ENCODE data around the gene PDE4B.
A peak's percentile ranks its signal among the peaks of the same experiment; 100 is the strongest.

Gene PDE4B

DNA sequence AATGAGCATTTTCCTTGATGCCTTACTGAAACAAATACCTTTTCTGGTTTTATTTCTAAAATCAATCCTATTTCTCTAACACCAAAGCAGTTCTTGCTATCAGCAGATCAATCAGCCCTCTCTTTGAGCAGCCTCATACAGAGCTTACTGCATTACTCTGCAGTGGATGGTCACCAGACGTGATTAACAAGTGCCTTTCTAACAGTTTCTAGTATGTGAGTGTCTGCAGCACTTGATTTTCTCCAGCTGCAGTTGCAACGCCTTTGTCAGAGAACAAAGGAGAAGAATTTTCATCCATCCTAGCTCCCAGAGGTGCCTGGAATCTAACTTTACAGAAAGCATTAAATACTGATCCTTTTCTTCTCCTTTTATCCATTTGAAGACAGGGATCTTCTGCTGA lies 563.9 kb downstream of the PDE4B start:
- H3K27me3 Mint-ChIP-seq (ENCODE audit: low read depth), result peaks cover 7% of the 10 kb centered on the region
- H3K36me3 Mint-ChIP-seq (ENCODE audit: low read depth), result peaks cover 42% of the 10 kb centered on the region
- peaks cover 43% of the 10 kb centered on the region for H3K4me1 Mint-ChIP-seq (ENCODE audit: low read depth)
- no peak overlapping the region for H3K4me3 Mint-ChIP-seq
- no peak overlapping the region for H3K27ac Mint-ChIP-seq
- DNase-seq (ENCODE audit: low spot score), result no peak
- H3K9me3 Mint-ChIP-seq, result no peaks in the 10 kb centered on the region

DNA sequence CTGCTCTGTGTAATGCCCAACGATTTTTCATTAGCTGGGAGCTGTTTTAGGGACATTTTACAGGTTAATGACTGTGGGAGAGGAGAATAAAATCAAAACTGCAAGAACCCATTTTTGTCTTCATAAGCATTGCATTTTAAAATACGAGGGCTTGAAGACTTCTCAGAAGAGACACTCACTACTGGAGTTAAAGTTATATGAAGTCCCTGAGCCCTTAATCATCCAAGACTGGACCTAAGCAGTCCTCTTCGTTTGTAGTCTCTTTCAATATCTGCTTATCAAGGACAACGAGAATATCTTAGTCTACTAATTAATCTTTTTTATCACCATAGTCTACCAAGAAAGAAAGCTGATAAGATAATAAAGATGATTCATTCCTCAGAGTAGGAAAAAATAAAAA lies 564.3 kb downstream of the PDE4B start:
- peaks cover 7% of the 10 kb centered on the region for H3K27me3 Mint-ChIP-seq (ENCODE audit: low read depth)
- DNase-seq (ENCODE audit: low spot score), result no peak
- H3K4me3 Mint-ChIP-seq, result no peak overlapping the region
- peaks cover 38% of the 10 kb centered on the region for H3K4me1 Mint-ChIP-seq (ENCODE audit: low read depth)
- H3K27ac Mint-ChIP-seq, result no peak overlapping the region
- H3K9me3 Mint-ChIP-seq, result no peaks in the 10 kb centered on the region
- peaks cover 46% of the 10 kb centered on the region for H3K36me3 Mint-ChIP-seq (ENCODE audit: low read depth)

DNA sequence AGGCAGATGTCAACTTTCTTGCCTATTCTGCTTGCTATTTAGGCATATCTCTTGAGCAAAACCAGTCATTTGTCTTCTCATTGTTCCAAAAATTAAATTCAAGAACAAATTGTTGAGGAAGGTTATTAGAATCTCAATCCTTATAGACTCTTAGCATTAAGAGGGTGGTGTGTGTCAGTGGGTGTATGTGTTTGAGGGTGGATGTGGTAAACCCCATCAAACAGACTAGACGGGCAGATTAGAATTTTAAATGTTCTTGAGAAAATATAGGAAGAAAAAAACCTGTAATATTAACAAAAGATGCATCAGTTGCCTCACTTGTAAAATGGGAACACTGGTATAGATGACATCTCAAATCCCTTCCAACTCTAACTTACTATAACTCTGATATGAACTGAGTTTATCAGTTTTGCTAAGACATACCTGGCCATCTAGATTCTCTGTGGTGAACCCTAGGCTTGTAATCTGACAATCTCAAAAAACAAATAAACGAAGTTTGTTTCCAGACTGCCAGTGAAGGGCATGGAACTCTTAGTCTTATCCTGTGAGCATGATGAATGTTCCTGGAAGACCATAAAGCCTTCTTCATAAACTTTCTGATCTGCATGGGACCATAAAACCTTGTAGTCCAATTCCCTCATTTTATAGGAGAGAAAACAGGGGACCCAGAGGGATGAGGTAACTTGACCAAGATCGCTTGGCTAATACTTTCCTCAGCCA lies 564.9 kb downstream of the PDE4B start:
- peaks cover 38% of the 10 kb centered on the region for H3K4me1 Mint-ChIP-seq (ENCODE audit: low read depth)
- DNase-seq (ENCODE audit: low spot score), result no peak
- peak overlapping the region; percentile 2 for H3K27ac Mint-ChIP-seq

DNA sequence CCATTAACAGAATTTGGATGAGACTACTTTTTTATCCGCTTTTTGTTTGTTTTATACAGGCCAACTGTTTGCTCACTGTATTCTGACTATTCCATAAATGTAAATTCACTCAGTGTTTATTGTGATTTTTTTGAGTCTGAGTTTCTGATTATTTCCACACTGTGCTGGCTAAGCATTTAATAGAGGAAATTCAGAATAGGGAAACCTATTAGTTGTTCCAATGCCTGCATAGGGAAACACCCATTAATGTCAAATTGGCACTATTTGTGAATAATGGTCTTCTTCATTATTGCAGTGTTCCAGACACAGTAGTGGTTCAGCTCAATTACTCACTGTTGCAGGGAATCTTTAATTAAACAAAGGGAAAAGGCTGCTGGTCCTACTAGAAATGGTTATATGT lies 566.6 kb downstream of the PDE4B start:
- Mint-ChIP-seq H3K4me3 (no peak overlapping the region), H3K4me1 (ENCODE audit: low read depth) (peaks cover 30% of the 10 kb centered on the region), H3K9me3 (no peaks in the 10 kb centered on the region), H3K27ac (no peak overlapping the region), H3K27me3 (ENCODE audit: low read depth) (peaks cover 7% of the 10 kb centered on the region), H3K36me3 (ENCODE audit: low read depth) (peaks cover 57% of the 10 kb centered on the region)
- DNase-seq (ENCODE audit: low spot score), result no peak

More for the DNA sequence above, 564.9 kb downstream of the PDE4B start:
- Mint-ChIP-seq H3K9me3 (no peaks in the 10 kb centered on the region), H3K4me3 (peak overlapping the region; percentile 52), H3K27me3 (ENCODE audit: low read depth) (peaks cover 7% of the 10 kb centered on the region), H3K36me3 (ENCODE audit: low read depth) (peaks cover 51% of the 10 kb centered on the region)

DNA sequence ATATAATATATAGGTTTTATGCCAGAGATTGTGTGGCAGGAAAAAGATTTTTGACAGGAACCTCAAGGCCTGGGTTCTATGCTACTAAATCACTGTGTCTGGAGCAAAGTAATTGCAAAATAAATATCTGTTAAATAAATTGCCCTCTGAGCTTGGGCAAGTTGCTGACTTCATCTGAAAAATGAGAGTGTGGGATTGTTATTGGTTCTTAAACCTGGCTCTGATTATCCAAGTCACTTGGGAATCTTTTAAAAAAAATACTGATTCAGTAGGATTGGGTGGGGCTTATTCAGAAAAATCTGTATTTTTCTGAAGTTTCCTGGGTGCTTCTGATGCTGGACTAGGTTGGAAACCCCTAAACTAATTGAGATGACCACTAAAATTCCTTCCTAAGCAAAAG lies 567.1 kb downstream of the PDE4B start:
- H3K27me3 Mint-ChIP-seq (ENCODE audit: low read depth), result peaks cover 2% of the 10 kb centered on the region
- DNase-seq (ENCODE audit: low spot score), result no peak
- peaks cover 60% of the 10 kb centered on the region for H3K36me3 Mint-ChIP-seq (ENCODE audit: low read depth)
- no peak overlapping the region for H3K4me3 Mint-ChIP-seq
- no peak overlapping the region for H3K27ac Mint-ChIP-seq
- peaks cover 33% of the 10 kb centered on the region for H3K4me1 Mint-ChIP-seq (ENCODE audit: low read depth)
- H3K9me3 Mint-ChIP-seq, result no peaks in the 10 kb centered on the region

DNA sequence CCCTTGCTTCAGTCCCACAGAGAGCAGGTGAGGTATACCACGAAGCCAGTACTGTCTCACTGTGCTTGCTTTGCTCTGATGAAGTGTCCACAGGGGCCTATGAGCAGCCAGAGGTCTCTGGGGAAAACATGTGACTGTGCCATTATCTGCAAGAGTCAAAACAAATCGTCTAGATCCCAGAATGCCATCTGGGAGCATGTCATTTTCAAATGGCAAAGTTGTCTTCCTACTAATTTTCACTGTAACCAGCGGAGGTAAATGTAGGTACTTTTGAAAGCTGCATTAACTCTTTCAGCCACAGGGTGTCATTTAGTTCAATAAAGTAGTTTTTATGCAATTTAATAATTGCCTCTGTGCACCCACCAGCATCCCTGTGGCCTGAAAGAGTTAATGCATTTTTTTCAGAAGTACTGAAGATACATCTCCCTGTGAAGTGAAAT lies 567.6 kb downstream of the PDE4B start:
- no peak overlapping the region for H3K27ac Mint-ChIP-seq
- peaks cover 65% of the 10 kb centered on the region for H3K36me3 Mint-ChIP-seq (ENCODE audit: low read depth)
- H3K27me3 Mint-ChIP-seq (ENCODE audit: low read depth), result peaks cover 2% of the 10 kb centered on the region
- H3K4me3 Mint-ChIP-seq, result no peak overlapping the region
- DNase-seq (ENCODE audit: low spot score), result no peak
- H3K4me1 Mint-ChIP-seq (ENCODE audit: low read depth), result peaks cover 33% of the 10 kb centered on the region
- H3K9me3 Mint-ChIP-seq, result no peaks in the 10 kb centered on the region

DNA sequence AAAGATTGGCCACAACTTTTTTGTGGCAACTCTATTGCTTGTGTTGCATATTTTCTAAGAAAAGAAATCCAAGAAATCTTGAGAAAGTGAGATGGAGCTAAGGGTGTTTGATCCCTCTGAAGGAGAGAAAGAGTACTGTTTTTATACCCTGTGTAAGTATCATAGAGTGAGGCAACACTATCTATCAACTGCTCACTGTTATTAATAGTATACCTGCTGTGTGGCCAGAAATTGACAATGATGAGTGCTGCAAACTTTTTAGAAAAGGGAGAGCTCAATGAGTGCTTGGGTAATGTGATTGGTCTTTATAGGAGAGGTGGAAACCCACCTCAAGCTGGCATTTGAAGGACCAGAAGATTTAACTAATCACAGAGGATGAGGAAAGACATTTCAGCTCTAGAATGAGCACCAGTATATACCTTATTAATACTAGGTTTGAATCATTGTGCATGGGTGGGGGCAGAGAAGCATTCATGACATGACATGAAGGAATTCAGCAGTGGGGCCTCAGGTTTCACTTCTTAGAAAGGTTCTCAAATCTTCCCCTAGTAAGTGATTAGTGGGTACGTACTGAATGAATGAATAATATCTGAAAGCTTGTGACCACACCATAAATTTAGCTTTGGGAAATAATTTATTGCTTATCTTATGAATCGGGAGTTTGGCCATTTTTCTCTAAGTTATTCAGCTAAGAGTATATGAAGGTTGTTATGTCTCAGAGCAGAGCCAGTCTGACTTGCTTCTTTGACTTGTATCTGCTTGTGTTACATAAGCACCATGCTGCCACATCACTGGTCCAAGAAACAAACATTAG lies 572.1 kb downstream of the PDE4B start:
- Mint-ChIP-seq H3K27ac (no peak overlapping the region), H3K4me3 (no peak overlapping the region), H3K27me3 (ENCODE audit: low read depth) (no peaks in the 10 kb centered on the region), H3K36me3 (ENCODE audit: low read depth) (peaks cover 72% of the 10 kb centered on the region), H3K4me1 (ENCODE audit: low read depth) (peaks cover 28% of the 10 kb centered on the region), H3K9me3 (no peaks in the 10 kb centered on the region)
- DNase-seq (ENCODE audit: low spot score), result no peak

DNA sequence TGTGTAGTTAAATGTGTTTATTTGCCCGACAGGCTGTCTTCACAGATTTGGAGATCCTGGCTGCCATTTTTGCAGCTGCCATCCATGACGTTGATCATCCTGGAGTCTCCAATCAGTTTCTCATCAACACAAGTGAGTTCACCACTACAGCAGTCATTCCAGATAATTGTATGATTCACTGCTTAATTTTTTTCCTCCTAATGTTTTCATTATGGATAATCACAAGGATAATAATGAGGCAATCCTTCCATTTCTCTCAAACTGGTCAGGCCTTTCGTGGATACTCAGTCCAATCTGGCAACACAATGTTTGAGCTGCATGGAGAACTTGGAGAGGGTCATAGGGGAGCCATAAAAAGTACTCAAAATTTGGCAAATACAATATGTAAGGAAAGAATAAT lies 572.9 kb downstream of the PDE4B start:
- Mint-ChIP-seq H3K9me3 (no peaks in the 10 kb centered on the region), H3K4me1 (ENCODE audit: low read depth) (peaks cover 28% of the 10 kb centered on the region), H3K36me3 (ENCODE audit: low read depth) (peaks cover 71% of the 10 kb centered on the region), H3K27ac (no peak overlapping the region), H3K4me3 (no peak overlapping the region), H3K27me3 (ENCODE audit: low read depth) (no peaks in the 10 kb centered on the region)
- no peak for DNase-seq (ENCODE audit: low spot score)

DNA sequence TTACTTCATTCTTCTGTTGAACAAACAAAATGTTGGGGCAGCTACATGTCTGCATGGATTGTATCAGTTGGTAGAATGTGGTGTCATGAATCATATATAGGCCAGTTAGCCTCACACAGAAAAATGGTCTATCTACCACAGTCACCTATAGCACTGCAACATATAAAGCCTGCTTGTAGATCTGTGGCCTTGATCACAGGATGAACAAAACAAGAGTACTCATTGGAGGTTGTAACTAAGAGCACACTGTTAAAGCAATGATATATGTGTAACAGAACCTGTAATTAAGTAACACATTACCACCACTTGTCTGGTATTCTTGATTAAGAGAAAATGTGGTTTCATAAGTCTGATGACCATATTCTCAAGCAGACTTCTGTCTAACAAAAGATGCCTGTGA lies 573.9 kb downstream of the PDE4B start:
- peaks cover 74% of the 10 kb centered on the region for H3K36me3 Mint-ChIP-seq (ENCODE audit: low read depth)

DNA sequence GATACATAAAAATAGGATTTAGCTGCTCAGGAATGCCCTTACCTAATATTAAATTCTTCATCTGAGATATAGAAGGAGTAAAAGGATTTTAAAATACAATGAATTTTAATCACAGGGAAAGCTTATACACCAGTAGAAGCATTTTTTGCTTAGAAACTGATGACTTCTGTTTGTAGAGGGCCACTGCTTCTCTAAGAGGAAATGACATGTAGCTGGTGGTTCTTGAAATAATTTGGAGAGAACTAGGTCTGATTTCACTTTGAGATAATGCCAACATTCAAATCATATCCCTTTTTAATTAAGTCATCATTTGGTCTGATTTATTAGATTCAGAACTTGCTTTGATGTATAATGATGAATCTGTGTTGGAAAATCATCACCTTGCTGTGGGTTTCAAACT lies 574.7 kb downstream of the PDE4B start:
- H3K27ac Mint-ChIP-seq, result no peak overlapping the region
- no peak overlapping the region for H3K4me3 Mint-ChIP-seq
- no peaks in the 10 kb centered on the region for H3K9me3 Mint-ChIP-seq
- H3K27me3 Mint-ChIP-seq (ENCODE audit: low read depth), result no peaks in the 10 kb centered on the region
- peaks cover 74% of the 10 kb centered on the region for H3K36me3 Mint-ChIP-seq (ENCODE audit: low read depth)
- no peak for DNase-seq (ENCODE audit: low spot score)
- H3K4me1 Mint-ChIP-seq (ENCODE audit: low read depth), result peaks cover 43% of the 10 kb centered on the region

More for the DNA sequence above, 573.9 kb downstream of the PDE4B start:
- no peaks in the 10 kb centered on the region for H3K9me3 Mint-ChIP-seq
- H3K27me3 Mint-ChIP-seq (ENCODE audit: low read depth), result no peaks in the 10 kb centered on the region
- peaks cover 36% of the 10 kb centered on the region for H3K4me1 Mint-ChIP-seq (ENCODE audit: low read depth)
- no peak for DNase-seq (ENCODE audit: low spot score)
- H3K4me3 Mint-ChIP-seq, result no peak overlapping the region
- H3K27ac Mint-ChIP-seq, result no peak overlapping the region

DNA sequence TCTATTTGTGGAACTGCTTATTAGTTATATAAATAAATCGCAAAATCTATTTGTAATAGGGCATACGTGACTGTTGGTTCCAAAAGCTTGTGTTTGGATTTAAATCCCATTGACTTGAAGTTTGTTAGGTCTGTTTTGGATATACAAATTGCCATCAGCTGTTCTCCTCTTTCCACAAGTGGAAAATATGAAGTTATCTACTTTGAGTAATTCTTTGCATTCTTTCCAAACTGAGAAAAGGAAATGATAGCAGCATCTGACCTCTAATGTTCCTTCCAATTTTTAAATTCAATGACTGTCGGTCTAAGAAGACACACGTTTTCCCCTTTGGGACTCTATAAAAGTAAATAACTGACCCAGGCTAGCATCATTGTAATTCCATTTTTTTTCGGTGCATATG lies 575.6 kb downstream of the PDE4B start:
- H3K9me3 Mint-ChIP-seq, result no peaks in the 10 kb centered on the region
- peaks cover 50% of the 10 kb centered on the region for H3K4me1 Mint-ChIP-seq (ENCODE audit: low read depth)
- no peak for DNase-seq (ENCODE audit: low spot score)
- no peak overlapping the region for H3K4me3 Mint-ChIP-seq
- H3K27me3 Mint-ChIP-seq (ENCODE audit: low read depth), result no peaks in the 10 kb centered on the region
- no peak overlapping the region for H3K27ac Mint-ChIP-seq
- H3K36me3 Mint-ChIP-seq (ENCODE audit: low read depth), result peaks cover 76% of the 10 kb centered on the region

DNA sequence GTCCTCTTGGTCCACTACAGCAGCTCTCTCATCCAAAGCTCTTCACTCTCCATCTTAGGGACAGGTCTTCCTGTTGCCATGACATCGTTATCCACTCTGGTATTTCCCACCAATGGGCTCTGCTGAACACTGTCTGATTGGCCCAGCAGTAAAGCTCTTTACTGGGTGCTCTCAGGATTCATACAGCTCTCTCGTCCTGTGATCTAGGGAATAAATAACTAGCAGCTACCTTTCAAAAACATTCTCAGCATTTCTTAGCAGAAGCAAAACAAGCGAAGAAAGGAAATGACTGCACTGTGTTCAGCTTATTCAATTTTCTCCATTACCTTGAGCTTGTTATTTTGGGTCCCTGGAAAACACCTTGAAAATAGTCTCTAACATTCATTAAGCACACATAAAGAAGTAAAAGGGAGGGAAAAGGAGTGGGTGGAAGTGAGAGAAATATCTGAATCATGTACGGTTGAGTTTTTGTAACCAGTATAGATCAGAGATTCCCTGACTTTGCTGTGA lies 577.8 kb downstream of the PDE4B start:
- H3K27me3 Mint-ChIP-seq (ENCODE audit: low read depth), result no peaks in the 10 kb centered on the region
- peak overlapping the region; percentile 12 for H3K27ac Mint-ChIP-seq
- H3K4me1 Mint-ChIP-seq (ENCODE audit: low read depth), result peaks cover 64% of the 10 kb centered on the region
- H3K9me3 Mint-ChIP-seq, result no peaks in the 10 kb centered on the region
- no peak for DNase-seq (ENCODE audit: low spot score)
- H3K36me3 Mint-ChIP-seq (ENCODE audit: low read depth), result peaks cover 64% of the 10 kb centered on the region
- no peak overlapping the region for H3K4me3 Mint-ChIP-seq

DNA sequence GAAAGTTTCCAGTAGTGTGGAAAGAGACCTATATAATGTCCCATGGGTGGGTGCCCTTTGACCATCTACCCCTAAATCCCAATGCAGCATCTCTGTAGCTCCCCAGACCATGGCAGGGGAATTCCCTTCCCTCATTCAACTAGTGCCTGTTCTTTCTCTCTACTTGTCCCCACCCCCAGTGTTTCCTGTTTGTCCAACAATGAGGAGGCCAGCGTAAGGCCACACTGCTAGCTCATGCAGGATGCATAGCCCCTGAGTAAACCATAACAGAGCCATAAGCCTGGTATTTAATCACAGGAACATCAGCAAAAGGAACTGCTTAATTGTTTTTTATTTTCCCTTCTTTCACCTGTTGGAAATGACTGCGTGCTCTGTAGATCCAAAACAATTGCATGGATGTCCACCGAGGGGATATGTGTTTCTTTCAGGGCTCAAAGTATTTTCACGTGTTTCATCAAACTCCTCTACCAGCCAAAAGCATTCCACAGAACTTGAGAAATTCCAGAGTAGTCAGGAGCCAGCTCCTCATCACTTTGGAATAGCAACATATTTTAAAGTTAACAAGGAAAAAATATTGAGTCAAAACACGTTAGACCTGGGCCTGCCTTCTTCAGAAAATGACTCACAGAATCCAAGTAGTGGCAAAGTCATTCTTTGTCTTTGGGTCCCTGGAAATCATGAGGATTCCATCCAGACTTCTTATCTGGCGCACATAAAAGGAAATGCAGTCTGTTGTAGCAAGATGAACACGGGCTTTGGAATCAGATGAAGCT lies 578.7 kb downstream of the PDE4B start:
- H3K27me3 Mint-ChIP-seq (ENCODE audit: low read depth), result peaks cover 3% of the 10 kb centered on the region
- peaks cover 60% of the 10 kb centered on the region for H3K36me3 Mint-ChIP-seq (ENCODE audit: low read depth)
- peak; percentile 40 for DNase-seq (ENCODE audit: low spot score)
- peak overlapping the region; percentile 8 for H3K4me3 Mint-ChIP-seq
- H3K4me1 Mint-ChIP-seq (ENCODE audit: low read depth), result peaks cover 66% of the 10 kb centered on the region
- no peaks in the 10 kb centered on the region for H3K9me3 Mint-ChIP-seq
- H3K27ac Mint-ChIP-seq, result peak overlapping the region; percentile 27

Measured in T-helper 2 cell treated with Interferon-gamma antibody and Interleukin-4, amounts not matched to agents 5 μg/mL and 100 μg/mL, for 36 hours (primary cell).